Measurements from ENCODE around the gene GABARAPL2.

- no peak for TF ChIP-seq BHLHE40 (IDR thresholded peaks at IDR 0.05; ENCODE audit: borderline replicate concordance)
- no peak for TF ChIP-seq FOXM1 (IDR thresholded peaks at IDR 0.05; ENCODE audit: borderline replicate concordance)
Observed at GRCh38 chr16:75556431-75556950, 9.7 kb upstream of the GABARAPL2 start.

All from HEK293T (cell line).